PC-9 (cell line): Measurements from ENCODE around the gene LIMCH1. TPM values are rescaled to one million over a fixed set of nuclear protein-coding genes. Genes with fewer than 3 reads are reported as not detected.

Experiments
- BruUV-seq: library from RNA; stranded (reverse); fragments of 400-500 nt; replicated peaks from 2 replicates; lab custom pipeline; 2021; lab: Mats Ljungman, UMichigan
- CTCF ChIA-PET: fragments of 300-600 bp; sonication (Branson Sonifier 250); formaldehyde crosslinking; loops from one replicate; lab custom pipeline; 2022; ENCODE audit warnings: antibody characterized with exemption; lab: Charles Lee
- POLR2A ChIA-PET: fragments of 300-600 bp; sonication (Branson Sonifier 250); formaldehyde crosslinking; loops from one replicate; lab custom pipeline; 2022; ENCODE audit warnings: antibody characterized with exemption; ENCODE audit not compliant: unreplicated experiment; lab: Charles Lee
- DNase-seq, 2 experiments: peaks; one replicate each; pipeline versions ENCODE4 v3.0.0 to v3.0.0-alpha.2; 2015 to 2022; ENCODE audit warnings: mixed read lengths in 1 of 2
- H2AFZ ChIP-seq: fragments of 200-600 bp; sonication (generic); 2 replicates; pipeline ENCODE4 v1.8.1; 2017; ENCODE audit warnings: antibody characterized with exemption
- H3F3A ChIP-seq: fragments of 200-600 bp; sonication (generic); 2 replicates; pipeline ENCODE4 v1.8.1; 2017; ENCODE audit warnings: antibody characterized with exemption, mild to moderate bottlenecking, low read depth; ENCODE audit not compliant: insufficient read depth
- H3K27ac ChIP-seq: fragments of 200-600 bp; sonication (generic); 2 replicates; pipeline ENCODE4 v1.6.1; 2016; ENCODE audit warnings: mixed run types
- H3K27me3 ChIP-seq: fragments of 200-600 bp; sonication (generic); 2 replicates; pipeline ENCODE4 v1.6.1; 2016; ENCODE audit warnings: low read depth, mixed run types; ENCODE audit not compliant: insufficient read depth
- H3K36me3 ChIP-seq: fragments of 200-600 bp; sonication (generic); 2 replicates; pipeline ENCODE4 v1.6.1; 2016; ENCODE audit warnings: low read depth, mixed run types
- H3K4me1 ChIP-seq: fragments of 200-600 bp; sonication (generic); replicated peaks from 2 replicates; pipeline ENCODE4 v1.6.1; 2016; ENCODE audit warnings: mixed run types; ENCODE audit not compliant: insufficient read depth
- H3K4me2 ChIP-seq: fragments of 200-600 bp; sonication (generic); 2 replicates; pipeline ENCODE4 v1.6.1; 2017; ENCODE audit warnings: mixed run types
- H3K4me3 ChIP-seq: fragments of 200-600 bp; sonication (generic); 2 replicates; pipeline ENCODE4 v1.6.1; 2016; ENCODE audit warnings: mixed run types
- H3K79me2 ChIP-seq: fragments of 200-600 bp; sonication (generic); 2 replicates; pipeline ENCODE4 v1.6.1; 2017; ENCODE audit warnings: low read depth, mixed run types
- H3K9me2 ChIP-seq: fragments of 200-600 bp; sonication (generic); 2 replicates; pipeline ENCODE4 v1.8.1; 2017; ENCODE audit warnings: mild to moderate bottlenecking; ENCODE audit not compliant: insufficient read depth
- H3K9me3 ChIP-seq: fragments of 200-600 bp; sonication (generic); 2 replicates; pipeline ENCODE4 v1.8.1; 2016; ENCODE audit warnings: low read depth; ENCODE audit not compliant: insufficient read depth
- H4K20me1 ChIP-seq: fragments of 200-600 bp; sonication (generic); 2 replicates; pipeline ENCODE4 v1.8.1; 2017; ENCODE audit not compliant: insufficient read depth
- EZH2 ChIP-seq: fragments of 200-600 bp; sonication (generic); IDR thresholded peaks from 2 replicates; pipeline ENCODE4 v1.8.0; 2017; ENCODE audit warnings: antibody characterized with exemption, low read depth
- intact Hi-C: fragments of 100-400 bp; cut with micrococcal nuclease; formaldehyde crosslinking; loops from one replicate; pipeline ENCODE4 v1.10.0; 2022; ENCODE audit not compliant: unreplicated experiment
- total RNA-seq: library from RNA; stranded (reverse); gene quantifications from 2 replicates; pipeline ENCODE4 v1.2.3, GENCODE V29; 2021
- TF ChIP-seq, protein P1 (sequence below): fragments of 200-600 bp; sonication (generic); conservative IDR thresholded peaks from 2 replicates; pipeline ENCODE4 v1.6.1; 2017; ENCODE audit warnings: mixed run types, antibody characterized with exemption, mild to moderate bottlenecking, moderate library complexity

Gene LIMCH1
- total RNA-seq, 1 experiment from 2014 or later, result 339 TPM

DNA sequence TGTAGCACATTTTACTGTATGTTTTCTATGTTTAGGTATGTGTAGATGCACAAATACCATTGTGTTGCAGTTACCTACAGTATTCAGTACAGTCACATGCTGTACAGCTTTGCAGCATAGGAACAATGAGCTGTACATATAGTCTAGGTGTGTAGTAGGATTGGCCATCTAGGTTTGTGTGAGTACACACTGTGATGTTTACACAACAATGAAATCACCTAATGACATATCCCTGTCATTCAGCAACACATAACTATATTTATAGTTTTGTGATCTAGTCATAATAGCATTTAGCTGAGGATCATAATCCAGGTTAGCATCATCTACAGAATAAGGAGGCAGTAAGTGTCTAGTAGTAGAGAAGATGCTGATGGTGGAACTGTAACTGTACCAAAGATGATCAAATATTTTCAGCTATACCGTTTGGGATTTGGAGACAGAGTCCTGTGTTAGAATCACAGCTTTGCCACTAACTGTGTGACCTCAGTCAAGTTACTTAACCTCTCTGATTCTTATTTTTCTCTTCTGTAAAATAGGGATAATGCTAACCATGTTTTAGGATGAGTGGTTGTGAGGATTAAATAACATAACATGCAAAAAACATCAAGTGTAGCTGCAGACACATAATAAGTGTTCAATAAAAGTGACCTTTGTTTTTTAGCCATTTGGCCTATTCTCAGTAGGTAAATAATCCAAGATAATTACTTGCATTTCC lies 73.3 kb downstream of the LIMCH1 start:
- Histone ChIP-seq H3K4me3 (no peak overlapping the region; the same call in 1 of the 2 replicates), H3K27ac (peak overlapping the region; percentile 82), H3K79me2 (0 out of 2 replicates have a peak, but pooled peaks cover 4% of the 10 kb centered on the region), H3K9me2 (no peaks in the 10 kb centered on the region), H3K36me3 (peaks cover 35% of the 10 kb centered on the region), H3K9me3 (no peaks in the 10 kb centered on the region), H3F3A (peaks cover 32% of the 10 kb centered on the region), H4K20me1 (no peaks in the 10 kb centered on the region), H3K27me3 (no peaks in the 10 kb centered on the region), H3K4me1 (peaks cover 43% of the 10 kb centered on the region), H3K4me2 (peak overlapping the region; percentile 77), H2AFZ (no peak overlapping the region)
- TF ChIP-seq, protein P1, sequence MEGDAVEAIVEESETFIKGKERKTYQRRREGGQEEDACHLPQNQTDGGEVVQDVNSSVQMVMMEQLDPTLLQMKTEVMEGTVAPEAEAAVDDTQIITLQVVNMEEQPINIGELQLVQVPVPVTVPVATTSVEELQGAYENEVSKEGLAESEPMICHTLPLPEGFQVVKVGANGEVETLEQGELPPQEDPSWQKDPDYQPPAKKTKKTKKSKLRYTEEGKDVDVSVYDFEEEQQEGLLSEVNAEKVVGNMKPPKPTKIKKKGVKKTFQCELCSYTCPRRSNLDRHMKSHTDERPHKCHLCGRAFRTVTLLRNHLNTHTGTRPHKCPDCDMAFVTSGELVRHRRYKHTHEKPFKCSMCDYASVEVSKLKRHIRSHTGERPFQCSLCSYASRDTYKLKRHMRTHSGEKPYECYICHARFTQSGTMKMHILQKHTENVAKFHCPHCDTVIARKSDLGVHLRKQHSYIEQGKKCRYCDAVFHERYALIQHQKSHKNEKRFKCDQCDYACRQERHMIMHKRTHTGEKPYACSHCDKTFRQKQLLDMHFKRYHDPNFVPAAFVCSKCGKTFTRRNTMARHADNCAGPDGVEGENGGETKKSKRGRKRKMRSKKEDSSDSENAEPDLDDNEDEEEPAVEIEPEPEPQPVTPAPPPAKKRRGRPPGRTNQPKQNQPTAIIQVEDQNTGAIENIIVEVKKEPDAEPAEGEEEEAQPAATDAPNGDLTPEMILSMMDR, result no peak
- TF ChIP-seq EZH2, result no peak
- ChIA-PET POLR2A (interaction anchor here (0.6 to 0.7 kb wide), 7 partner anchors 12 to 1086 kb away, joined by 3 to 8 read pairs (median 3); no protein-coding TSS in a partner anchor), CTCF (interaction anchor here (0.6 to 0.9 kb wide), 3 partner anchors 75 to 162 kb away, joined by 3 to 6 read pairs (median 3); no protein-coding TSS in a partner anchor)
- intact Hi-C loops, result loop anchor here (5.0 kb wide), 1 partner anchor 249 kb away; no protein-coding TSS in a partner anchor
- DNase-seq, result no peak
- no TSS peak for BruUV-seq

DNA sequence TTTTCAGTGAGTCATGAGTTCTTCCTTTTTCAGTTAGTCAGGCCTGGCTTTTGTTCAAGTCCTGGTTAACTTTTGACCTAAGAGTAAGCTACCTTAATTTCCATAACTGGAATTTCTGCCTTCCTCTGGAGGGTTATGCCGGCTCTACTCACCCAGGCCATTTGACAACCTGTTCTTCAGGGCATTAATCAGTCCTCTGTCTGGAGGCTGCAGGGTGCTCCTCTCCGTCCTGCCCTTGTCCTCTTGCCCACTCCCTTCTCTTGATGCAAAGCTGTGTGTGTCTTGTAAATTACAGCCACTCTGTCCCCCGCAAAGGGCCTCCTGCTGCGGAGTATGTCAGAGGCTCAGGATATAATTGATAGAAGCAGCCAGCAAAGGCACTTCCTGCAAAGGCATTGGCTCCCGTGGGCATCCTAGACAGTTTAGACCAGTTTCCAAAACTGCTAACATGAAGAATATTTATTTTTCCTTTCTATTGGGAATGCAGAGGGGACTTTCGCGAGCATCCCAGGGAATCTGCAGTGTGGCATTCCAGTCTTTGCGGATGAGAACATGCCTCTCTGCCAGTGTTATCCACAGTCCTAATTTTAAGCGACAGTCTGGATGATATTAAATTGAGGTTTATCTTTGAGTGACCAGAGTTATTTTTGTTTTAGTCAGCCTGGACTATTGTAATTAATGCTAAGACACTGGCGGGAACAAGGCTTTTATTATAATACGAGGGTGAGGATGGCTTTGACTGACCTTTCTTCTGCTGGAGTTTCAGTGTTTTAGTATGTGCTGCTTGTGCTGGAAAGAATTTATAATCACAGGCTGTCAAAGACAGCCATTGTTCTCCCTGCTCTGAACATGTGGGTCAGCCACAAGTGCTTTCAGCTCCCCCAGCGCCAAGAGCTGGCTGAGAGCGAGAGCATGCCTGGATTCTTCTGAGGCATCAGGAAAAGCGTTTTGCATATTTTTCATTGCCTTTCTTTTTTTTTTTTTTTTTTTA lies 74.2 kb downstream of the LIMCH1 start:
- H3K4me2 ChIP-seq, result peak overlapping the region; percentile 77
- no peaks in the 10 kb centered on the region for H3K27me3 ChIP-seq
- H3K4me1 ChIP-seq, result peaks cover 43% of the 10 kb centered on the region
- no peaks in the 10 kb centered on the region for H4K20me1 ChIP-seq
- BruUV-seq, result no TSS peak
- ChIA-PET CTCF (interaction anchor here (0.6 to 1.2 kb wide), 4 partner anchors 76 to 254 kb away, joined by 3 to 6 read pairs (median 3); no protein-coding TSS in a partner anchor), POLR2A (interaction anchor here (0.5 to 0.7 kb wide), 8 partner anchors 12 to 1086 kb away, joined by 3 to 25 read pairs (median 3); no protein-coding TSS in a partner anchor)
- peak; percentile 68 to 94 for DNase-seq
- 0 out of 2 replicates have a peak, but pooled peaks cover 4% of the 10 kb centered on the region for H3K79me2 ChIP-seq
- TF ChIP-seq, protein P1, result no peak
- no peak for TF ChIP-seq EZH2
- intact Hi-C loops, result loop anchor here (1.0 to 5.0 kb wide), 2 partner anchors 74 to 250 kb away; partner anchors contain the start of gene LIMCH1
- no peaks in the 10 kb centered on the region for H3K9me2 ChIP-seq
- H3K9me3 ChIP-seq, result no peaks in the 10 kb centered on the region
- H2AFZ ChIP-seq, result no peak overlapping the region
- H3K4me3 ChIP-seq, result peak overlapping the region; percentile 37; the same call in 1 of the 2 replicates
- H3K36me3 ChIP-seq, result peaks cover 30% of the 10 kb centered on the region
- H3K27ac ChIP-seq, result peak overlapping the region; percentile 82
- H3F3A ChIP-seq, result peaks cover 32% of the 10 kb centered on the region

DNA sequence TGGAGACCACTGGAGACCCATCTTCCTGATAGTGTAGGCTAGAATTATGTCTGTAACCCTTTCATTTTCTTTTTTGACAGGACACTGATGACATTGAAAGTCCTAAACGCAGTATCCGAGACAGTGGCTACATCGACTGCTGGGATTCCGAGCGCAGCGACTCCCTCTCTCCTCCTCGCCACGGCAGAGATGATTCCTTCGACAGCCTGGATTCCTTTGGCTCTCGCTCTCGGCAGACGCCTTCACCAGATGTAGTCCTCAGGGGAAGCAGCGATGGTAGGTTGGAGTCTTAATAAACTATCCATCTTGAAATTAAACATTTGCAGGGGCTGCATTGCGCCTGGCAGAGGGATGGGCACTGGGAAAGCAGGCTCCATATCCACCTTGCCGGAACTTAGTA lies 75.4 kb downstream of the LIMCH1 start:
- Histone ChIP-seq H4K20me1 (no peaks in the 10 kb centered on the region), H3K9me3 (no peaks in the 10 kb centered on the region), H3K36me3 (peaks cover 25% of the 10 kb centered on the region), H3F3A (peaks cover 32% of the 10 kb centered on the region), H3K9me2 (no peaks in the 10 kb centered on the region), H3K27me3 (no peaks in the 10 kb centered on the region), H3K4me1 (peaks cover 43% of the 10 kb centered on the region), H3K27ac (no peak overlapping the region; the same call in 1 of the 2 replicates), H3K4me2 (peak overlapping the region; percentile 77), H3K79me2 (0 out of 2 replicates have a peak, but pooled peaks cover 4% of the 10 kb centered on the region), H2AFZ (no peak overlapping the region), H3K4me3 (no peak overlapping the region)
- TF ChIP-seq, protein P1, result no peak
- no peak for TF ChIP-seq EZH2
- BruUV-seq, result no TSS peak
- DNase-seq, result no peak
- ChIA-PET CTCF (no interaction called here), POLR2A (no interaction called here)
- intact Hi-C loops, result loop anchor here (5.0 kb wide), 1 partner anchor 251 kb away; no protein-coding TSS in a partner anchor
